Measurements from ENCODE around the gene EFCAB14.
"Not testable (repeated sequence)": the region's sequence is repeated elsewhere in the genome, so short reads cannot be mapped to it uniquely, and the experiment has no call there.

EFCAB14 gene

DNA sequence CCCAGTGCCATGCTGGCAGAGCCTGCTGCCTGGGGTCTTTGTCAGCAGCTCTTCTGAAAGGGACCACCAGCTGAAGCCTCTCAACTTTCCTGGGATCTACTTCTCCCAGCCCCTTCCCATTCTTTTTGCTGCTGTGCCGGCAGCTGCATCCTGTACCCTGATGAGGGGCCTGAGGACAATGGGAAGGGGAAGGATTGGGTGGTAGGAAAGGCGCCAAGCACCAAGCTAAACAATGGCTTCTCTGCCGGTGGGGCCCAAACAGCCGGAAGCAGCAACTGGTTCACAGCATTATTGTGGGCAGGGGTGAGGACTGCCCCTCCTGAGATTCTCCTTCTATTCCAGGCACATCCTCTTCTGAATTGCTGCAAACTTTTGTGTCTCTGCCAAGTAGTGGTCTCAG is 5.0 kb upstream of the EFCAB14 start:
- peaks cover 15% of the 10 kb centered on the region for H3K4me1 ChIP-seq (ENCODE audit: control insufficient read depth, insufficient read depth, low read length, unreplicated experiment)
- H3K79me2 ChIP-seq (ENCODE audit: control insufficient read depth, insufficient read depth, low read length, unreplicated experiment), result no peaks in the 10 kb centered on the region
- H3K4me3 ChIP-seq (ENCODE audit: low read depth, low read length), result no peak overlapping the region
- no peak overlapping the region for H2AFZ ChIP-seq (ENCODE audit: low read length, unreplicated experiment)
- peaks cover 12% of the 10 kb centered on the region for H3K27me3 ChIP-seq (ENCODE audit: insufficient read depth, low read length)
- H3K27ac ChIP-seq (ENCODE audit: low read depth, low read length), result no peak overlapping the region
- H3K36me3 ChIP-seq (ENCODE audit: insufficient read depth, low read length), result no peaks in the 10 kb centered on the region

DNA sequence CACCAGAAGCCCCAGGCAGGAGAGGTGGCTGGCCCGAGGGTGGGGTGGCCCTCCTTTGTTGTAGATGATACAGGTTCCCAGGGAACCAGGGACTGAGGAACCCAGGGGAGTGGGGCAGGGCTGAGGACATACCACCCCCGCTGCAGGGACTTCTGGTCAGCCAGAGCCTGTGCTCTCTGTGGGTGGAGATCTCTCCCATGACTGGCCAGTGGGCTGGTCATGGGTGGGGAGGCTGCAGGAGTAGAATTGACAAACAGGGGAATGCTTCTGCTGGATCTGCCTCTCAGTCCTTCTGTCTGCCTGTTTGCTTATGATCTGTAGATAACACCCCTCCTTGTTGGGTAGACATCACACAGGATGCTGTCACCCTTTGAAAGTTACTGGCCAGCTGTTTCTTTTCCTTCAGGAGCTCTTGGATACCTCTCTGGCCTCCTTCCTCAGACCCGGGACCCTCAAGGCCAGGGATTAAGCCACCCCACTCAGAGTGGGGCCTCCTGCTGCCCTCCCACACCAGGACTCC is 2.8 kb upstream of the EFCAB14 start:
- H3K36me3 ChIP-seq (ENCODE audit: insufficient read depth, low read length), result no peaks in the 10 kb centered on the region
- H3K27ac ChIP-seq (ENCODE audit: low read depth, low read length), result no peak overlapping the region
- peaks cover 3% of the 10 kb centered on the region for H3K27me3 ChIP-seq (ENCODE audit: insufficient read depth, low read length)
- H2AFZ ChIP-seq (ENCODE audit: low read length, unreplicated experiment), result no peak overlapping the region
- H3K4me1 ChIP-seq (ENCODE audit: control insufficient read depth, insufficient read depth, low read length, unreplicated experiment), result peaks cover 30% of the 10 kb centered on the region
- H3K79me2 ChIP-seq (ENCODE audit: control insufficient read depth, insufficient read depth, low read length, unreplicated experiment), result peaks cover 19% of the 10 kb centered on the region
- H3K4me3 ChIP-seq (ENCODE audit: low read depth, low read length), result no peak overlapping the region

DNA sequence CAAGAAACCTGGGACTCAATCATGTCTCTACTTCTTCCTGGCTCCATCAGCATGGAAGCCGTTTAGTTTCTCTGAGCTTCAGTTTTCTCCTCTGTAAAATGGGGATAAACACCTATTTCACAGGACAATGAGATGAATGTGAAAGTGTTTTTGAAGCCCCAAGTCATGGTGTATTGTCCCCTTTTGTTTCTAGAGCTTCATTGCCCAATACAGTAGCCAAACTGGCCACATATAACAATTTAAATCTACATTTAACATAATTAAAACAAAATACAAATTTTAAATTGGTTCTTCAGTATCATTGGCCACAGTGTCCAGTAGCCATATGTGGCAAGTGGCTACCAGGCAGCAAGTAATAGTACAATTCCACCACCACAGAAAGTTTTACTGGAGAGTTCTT is 2.3 kb upstream of the EFCAB14 start:
- H3K4me1 ChIP-seq (ENCODE audit: control insufficient read depth, insufficient read depth, low read length, unreplicated experiment), result peaks cover 32% of the 10 kb centered on the region
- H3K27me3 ChIP-seq (ENCODE audit: insufficient read depth, low read length), result no peaks in the 10 kb centered on the region
- no peaks in the 10 kb centered on the region for H3K36me3 ChIP-seq (ENCODE audit: insufficient read depth, low read length)
- peaks cover 23% of the 10 kb centered on the region for H3K79me2 ChIP-seq (ENCODE audit: control insufficient read depth, insufficient read depth, low read length, unreplicated experiment)
- H3K27ac ChIP-seq (ENCODE audit: low read depth, low read length), result no peak overlapping the region
- H3K4me3 ChIP-seq (ENCODE audit: low read depth, low read length), result no peak overlapping the region
- no peak overlapping the region for H2AFZ ChIP-seq (ENCODE audit: low read length, unreplicated experiment)

GRCh38 chr1:46720319-46720718 is 1.4 kb upstream of the EFCAB14 start:
- H3K4me3 ChIP-seq (ENCODE audit: low read depth, low read length); H2AFZ ChIP-seq (ENCODE audit: low read length, unreplicated experiment); H3K27ac ChIP-seq (ENCODE audit: low read depth, low read length); H3K36me3 ChIP-seq (ENCODE audit: insufficient read depth, low read length); H3K27me3 ChIP-seq (ENCODE audit: insufficient read depth, low read length): not testable (repeated sequence)
- Histone ChIP-seq H3K79me2 (ENCODE audit: control insufficient read depth, insufficient read depth, low read length, unreplicated experiment) (peaks cover 23% of the 10 kb centered on the region), H3K4me1 (ENCODE audit: control insufficient read depth, insufficient read depth, low read length, unreplicated experiment) (peaks cover 23% of the 10 kb centered on the region)

GRCh38 chr1:46719689-46720088 is 775 bp upstream of the EFCAB14 start:
- Histone ChIP-seq H2AFZ (ENCODE audit: low read length, unreplicated experiment) (peak overlapping the region; percentile 96), H3K27me3 (ENCODE audit: insufficient read depth, low read length) (no peaks in the 10 kb centered on the region), H3K4me1 (ENCODE audit: control insufficient read depth, insufficient read depth, low read length, unreplicated experiment) (peaks cover 22% of the 10 kb centered on the region), H3K27ac (ENCODE audit: low read depth, low read length) (no peak overlapping the region), H3K4me3 (ENCODE audit: low read depth, low read length) (peak overlapping the region; percentile 85), H3K36me3 (ENCODE audit: insufficient read depth, low read length) (peaks cover 8% of the 10 kb centered on the region), H3K79me2 (ENCODE audit: control insufficient read depth, insufficient read depth, low read length, unreplicated experiment) (peaks cover 23% of the 10 kb centered on the region)

- H2AFZ ChIP-seq (ENCODE audit: low read length, unreplicated experiment), result peak overlapping the region; percentile 61
- peaks cover 8% of the 10 kb centered on the region for H3K36me3 ChIP-seq (ENCODE audit: insufficient read depth, low read length)
- H3K4me1 ChIP-seq (ENCODE audit: control insufficient read depth, insufficient read depth, low read length, unreplicated experiment), result peaks cover 22% of the 10 kb centered on the region
- no peaks in the 10 kb centered on the region for H3K27me3 ChIP-seq (ENCODE audit: insufficient read depth, low read length)
- H3K4me3 ChIP-seq (ENCODE audit: low read depth, low read length), result peak overlapping the region; percentile 85
- H3K79me2 ChIP-seq (ENCODE audit: control insufficient read depth, insufficient read depth, low read length, unreplicated experiment), result peaks cover 23% of the 10 kb centered on the region
- H3K27ac ChIP-seq (ENCODE audit: low read depth, low read length), result no peak overlapping the region
Measured at GRCh38 chr1:46718340-46718726, 581 bp downstream of the EFCAB14 start.

GRCh38 chr1:46717654-46718053 is 1.3 kb downstream of the EFCAB14 start:
- Histone ChIP-seq H3K4me1 (ENCODE audit: control insufficient read depth, insufficient read depth, low read length, unreplicated experiment) (peaks cover 22% of the 10 kb centered on the region), H3K36me3 (ENCODE audit: insufficient read depth, low read length) (peaks cover 11% of the 10 kb centered on the region), H3K79me2 (ENCODE audit: control insufficient read depth, insufficient read depth, low read length, unreplicated experiment) (peaks cover 26% of the 10 kb centered on the region), H3K27me3 (ENCODE audit: insufficient read depth, low read length) (no peaks in the 10 kb centered on the region), H3K4me3 (ENCODE audit: low read depth, low read length) (peak overlapping the region; percentile 85), H3K27ac (ENCODE audit: low read depth, low read length) (no peak overlapping the region), H2AFZ (ENCODE audit: low read length, unreplicated experiment) (no peak overlapping the region)

DNA sequence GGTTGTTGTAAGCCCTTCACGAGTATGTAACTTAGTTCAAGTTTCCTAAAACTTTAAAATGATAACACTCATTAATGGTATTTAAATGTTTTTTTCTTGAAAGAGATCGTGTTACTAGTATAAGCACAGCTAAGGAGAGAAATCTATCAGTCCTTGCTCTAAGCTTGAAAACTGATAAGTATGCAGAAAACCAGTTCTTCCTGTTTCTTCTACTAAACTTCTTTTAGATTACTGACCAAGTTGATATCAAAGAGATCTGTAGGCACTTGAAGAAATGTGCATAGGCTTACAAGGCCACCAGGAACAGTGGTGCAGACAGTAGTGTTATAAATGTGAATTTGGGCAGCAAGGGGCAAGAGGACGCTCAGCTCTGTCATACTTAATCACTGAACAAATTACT is 3.9 kb downstream of the EFCAB14 start:
- Histone ChIP-seq H3K79me2 (ENCODE audit: control insufficient read depth, insufficient read depth, low read length, unreplicated experiment) (peaks cover 26% of the 10 kb centered on the region), H2AFZ (ENCODE audit: low read length, unreplicated experiment) (no peak overlapping the region), H3K4me3 (ENCODE audit: low read depth, low read length) (no peak overlapping the region), H3K27ac (ENCODE audit: low read depth, low read length) (no peak overlapping the region), H3K36me3 (ENCODE audit: insufficient read depth, low read length) (peaks cover 13% of the 10 kb centered on the region), H3K27me3 (ENCODE audit: insufficient read depth, low read length) (no peaks in the 10 kb centered on the region), H3K4me1 (ENCODE audit: control insufficient read depth, insufficient read depth, low read length, unreplicated experiment) (peaks cover 22% of the 10 kb centered on the region)

DNA sequence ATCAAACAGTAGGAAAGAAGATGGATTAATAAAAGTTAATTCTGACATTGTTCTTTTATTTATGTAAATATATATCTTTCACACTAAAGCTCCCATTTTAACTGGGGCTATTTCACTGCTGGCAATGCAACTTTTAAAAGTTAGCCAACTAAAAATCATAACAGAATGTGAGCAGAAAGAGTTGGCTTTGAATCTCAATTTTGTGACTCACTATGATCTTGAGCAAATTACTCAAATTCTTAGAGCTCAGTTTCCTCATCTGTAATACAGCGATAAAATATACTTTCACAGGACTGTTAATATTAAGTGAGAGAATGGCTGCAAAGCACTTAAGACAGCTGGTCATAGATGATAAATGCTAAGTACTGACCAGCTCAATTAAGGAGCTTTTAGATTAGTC is 10.8 kb downstream of the EFCAB14 start:
- Histone ChIP-seq H3K27ac (ENCODE audit: low read depth, low read length) (no peak overlapping the region), H3K4me1 (ENCODE audit: control insufficient read depth, insufficient read depth, low read length, unreplicated experiment) (no peaks in the 10 kb centered on the region), H3K36me3 (ENCODE audit: insufficient read depth, low read length) (peaks cover 38% of the 10 kb centered on the region), H3K4me3 (ENCODE audit: low read depth, low read length) (no peak overlapping the region), H3K27me3 (ENCODE audit: insufficient read depth, low read length) (no peaks in the 10 kb centered on the region), H2AFZ (ENCODE audit: low read length, unreplicated experiment) (no peak overlapping the region), H3K79me2 (ENCODE audit: control insufficient read depth, insufficient read depth, low read length, unreplicated experiment) (peaks cover 2% of the 10 kb centered on the region)

GRCh38 chr1:46705408-46705807 is 13.5 kb downstream of the EFCAB14 start:
- Histone ChIP-seq H3K27ac (ENCODE audit: low read depth, low read length) (no peak overlapping the region), H3K36me3 (ENCODE audit: insufficient read depth, low read length) (peaks cover 34% of the 10 kb centered on the region; the same call in 1 of the 2 replicates), H2AFZ (ENCODE audit: low read length, unreplicated experiment) (no peak overlapping the region), H3K79me2 (ENCODE audit: control insufficient read depth, insufficient read depth, low read length, unreplicated experiment) (no peaks in the 10 kb centered on the region), H3K4me3 (ENCODE audit: low read depth, low read length) (no peak overlapping the region), H3K27me3 (ENCODE audit: insufficient read depth, low read length) (no peaks in the 10 kb centered on the region), H3K4me1 (ENCODE audit: control insufficient read depth, insufficient read depth, low read length, unreplicated experiment) (no peaks in the 10 kb centered on the region)

DNA sequence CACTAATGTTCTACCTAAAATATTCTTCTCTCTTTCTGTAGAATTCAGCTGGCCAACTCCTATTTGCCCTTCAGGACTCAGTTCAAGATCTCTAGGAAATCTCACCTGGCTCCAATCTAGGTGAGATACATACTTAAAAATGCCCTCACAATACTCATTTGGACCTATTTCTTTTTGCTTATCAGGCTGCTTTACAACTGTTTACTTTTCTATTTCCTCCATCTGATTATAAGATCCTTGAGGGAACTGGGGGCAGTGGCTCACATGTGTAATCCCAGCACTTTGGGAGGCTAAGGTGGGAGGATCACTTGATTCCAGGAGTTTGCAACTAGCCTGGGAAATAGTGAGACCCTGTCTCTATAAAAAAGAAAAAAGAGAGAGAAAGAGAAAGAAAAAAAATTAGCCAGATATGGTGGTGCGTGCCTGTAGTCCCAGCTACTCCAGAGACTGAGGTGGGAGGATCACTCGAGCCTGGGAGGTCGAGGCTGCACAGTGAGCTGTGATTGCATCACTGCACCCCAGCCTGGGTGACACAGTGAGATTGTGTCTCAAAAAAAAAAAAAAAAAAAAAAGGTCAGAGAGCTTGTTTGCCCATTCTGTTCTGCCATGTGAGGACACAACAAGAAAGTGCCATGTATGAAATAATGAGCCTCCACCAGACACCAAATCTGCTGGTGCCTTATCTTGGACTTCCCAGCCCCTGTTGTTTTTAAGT is 14.8 kb downstream of the EFCAB14 start:
- no peak overlapping the region for H3K27ac ChIP-seq (ENCODE audit: low read depth, low read length)
- H3K36me3 ChIP-seq (ENCODE audit: insufficient read depth, low read length), result peaks cover 30% of the 10 kb centered on the region; the same call in 1 of the 2 replicates
- no peak overlapping the region for H3K4me3 ChIP-seq (ENCODE audit: low read depth, low read length)
- no peaks in the 10 kb centered on the region for H3K79me2 ChIP-seq (ENCODE audit: control insufficient read depth, insufficient read depth, low read length, unreplicated experiment)
- H3K4me1 ChIP-seq (ENCODE audit: control insufficient read depth, insufficient read depth, low read length, unreplicated experiment), result no peaks in the 10 kb centered on the region
- no peak overlapping the region for H2AFZ ChIP-seq (ENCODE audit: low read length, unreplicated experiment)
- no peaks in the 10 kb centered on the region for H3K27me3 ChIP-seq (ENCODE audit: insufficient read depth, low read length)
